GM18526 (cell line): ENCODE measurements around the gene XPO4.

Source experiments
- POLR2A ChIP-seq: IDR thresholded peaks from 3 replicates; pipeline ENCODE4 v1.6.1; 2011; ENCODE audit not compliant: insufficient read length; ENCODE audit errors: extremely low read depth

The XPO4 gene

GRCh38 chr13:20902438-20903163 lies at the start of gene XPO4:
XPO4 (minus strand) TSS chr13:20902746; CDS start chr13:20902738, 8 bp downstream.
- peak; percentile 75 for TF ChIP-seq POLR2A

GRCh38 chr13:20945952-20946383 lies 43.4 kb upstream of the XPO4 start:
- no peak for TF ChIP-seq POLR2A

- TF ChIP-seq POLR2A: no peak
These were observed 40.5 kb upstream of the XPO4 start for GRCh38 chr13:20942938-20943559.

GRCh38 chr13:20940083-20940482 lies 37.5 kb upstream of the XPO4 start:
- TF ChIP-seq POLR2A: no peak

- no peak for TF ChIP-seq POLR2A
These were observed 37.1 kb upstream of the XPO4 start for GRCh38 chr13:20939662-20940061.

GRCh38 chr13:20938302-20938701 lies 35.8 kb upstream of the XPO4 start:
- TF ChIP-seq POLR2A: no peak

GRCh38 chr13:20927596-20928257 lies 25.2 kb upstream of the XPO4 start:
- no peak for TF ChIP-seq POLR2A

- TF ChIP-seq POLR2A: no peak
These were observed 22.3 kb upstream of the XPO4 start for GRCh38 chr13:20924758-20925394.

- no peak for TF ChIP-seq POLR2A
These were observed 20.7 kb upstream of the XPO4 start for GRCh38 chr13:20923272-20923671.

GRCh38 chr13:20921572-20921971 lies 19.0 kb upstream of the XPO4 start:
- no peak for TF ChIP-seq POLR2A

GRCh38 chr13:20911037-20911436 lies 8.5 kb upstream of the XPO4 start:
- TF ChIP-seq POLR2A: no peak

GRCh38 chr13:20908714-20909497 lies 6.4 kb upstream of the XPO4 start:
- TF ChIP-seq POLR2A: no peak

GRCh38 chr13:20904908-20905307 lies 2.4 kb upstream of the XPO4 start:
- TF ChIP-seq POLR2A: no peak

GRCh38 chr13:20903164-20903475 lies 574 bp upstream of the XPO4 start:
- TF ChIP-seq POLR2A: no peak
